Stomach (tissue), 4 donors: ENCODE results near the gene TAF13.

Source experiments
- POLR2A ChIP-seq, 4 donors: fragments of 450-650 bp; IDR thresholded peaks; one replicate each; pipeline ENCODE4 v1.6.1; 2016; ENCODE audit warnings: antibody characterized with exemption in 4 of 4, control low read depth in 2 of 4, mild to moderate bottlenecking in 1 of 4, moderate library complexity in 1 of 4
- TF ChIP-seq, protein P1 (sequence below), 7 experiments: fragments of 450-650 bp in 4 of 7; fragments of 200-600 bp in 3 of 7; sonication (generic) in 3 of 7; IDR thresholded peaks; one replicate each; pipeline ENCODE4 v1.5.1; 2016 to 2019; ENCODE audit warnings: antibody characterized with exemption in 7 of 7, control low read depth in 2 of 7, mild to moderate bottlenecking in 1 of 7

DNA sequence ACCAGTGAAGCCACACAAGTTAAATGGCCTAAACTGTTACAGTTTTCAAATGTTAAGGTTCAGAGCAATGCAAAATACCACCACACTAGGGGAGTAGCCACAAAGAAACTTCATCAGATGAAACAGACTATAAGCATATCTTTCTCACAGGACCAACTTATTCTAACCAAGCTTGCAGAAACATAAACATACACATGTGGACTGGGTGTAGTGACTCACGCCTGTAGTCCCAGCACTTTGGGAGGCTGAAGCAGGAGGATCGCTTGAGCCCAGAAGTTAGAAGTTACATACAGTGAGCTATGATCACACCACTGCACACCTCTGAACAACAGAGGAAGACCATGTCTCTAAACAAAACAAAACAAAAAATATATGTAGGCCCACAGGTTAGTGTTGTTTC, 51.2 kb downstream of the TAF13 start:
- TF ChIP-seq, protein P1, sequence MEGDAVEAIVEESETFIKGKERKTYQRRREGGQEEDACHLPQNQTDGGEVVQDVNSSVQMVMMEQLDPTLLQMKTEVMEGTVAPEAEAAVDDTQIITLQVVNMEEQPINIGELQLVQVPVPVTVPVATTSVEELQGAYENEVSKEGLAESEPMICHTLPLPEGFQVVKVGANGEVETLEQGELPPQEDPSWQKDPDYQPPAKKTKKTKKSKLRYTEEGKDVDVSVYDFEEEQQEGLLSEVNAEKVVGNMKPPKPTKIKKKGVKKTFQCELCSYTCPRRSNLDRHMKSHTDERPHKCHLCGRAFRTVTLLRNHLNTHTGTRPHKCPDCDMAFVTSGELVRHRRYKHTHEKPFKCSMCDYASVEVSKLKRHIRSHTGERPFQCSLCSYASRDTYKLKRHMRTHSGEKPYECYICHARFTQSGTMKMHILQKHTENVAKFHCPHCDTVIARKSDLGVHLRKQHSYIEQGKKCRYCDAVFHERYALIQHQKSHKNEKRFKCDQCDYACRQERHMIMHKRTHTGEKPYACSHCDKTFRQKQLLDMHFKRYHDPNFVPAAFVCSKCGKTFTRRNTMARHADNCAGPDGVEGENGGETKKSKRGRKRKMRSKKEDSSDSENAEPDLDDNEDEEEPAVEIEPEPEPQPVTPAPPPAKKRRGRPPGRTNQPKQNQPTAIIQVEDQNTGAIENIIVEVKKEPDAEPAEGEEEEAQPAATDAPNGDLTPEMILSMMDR (IDR thresholded peaks at IDR 0.05), result no peak
- TF ChIP-seq POLR2A (IDR thresholded peaks at IDR 0.05), result no peak
